8988T (cell line): ENCODE data around the gene STK24.

ENCODE experiments used
- DNase-seq: peaks from one replicate; pipeline ENCODE4 v3.0.0; 2011

The STK24 gene

DNA sequence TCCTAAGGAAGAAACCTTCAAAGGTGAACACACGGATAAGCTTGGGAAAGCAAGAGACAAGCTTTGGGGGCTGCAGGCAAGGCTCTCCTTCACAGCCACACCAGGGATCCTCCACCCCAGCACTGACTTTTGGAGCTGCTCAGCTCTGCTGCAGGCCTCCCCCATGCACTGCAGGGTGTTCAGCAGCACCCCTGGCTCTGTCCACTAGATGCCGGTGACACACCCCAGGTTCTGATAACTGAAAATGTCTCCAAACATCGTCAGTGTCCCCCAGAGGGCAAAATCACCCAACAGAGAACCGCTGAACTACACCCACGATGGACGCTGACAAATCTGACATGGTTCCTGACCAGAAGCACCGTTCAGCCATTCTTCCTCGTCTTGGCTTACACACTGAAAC, 90.5 kb downstream of the STK24 start:
- DNase-seq = no peak

DNA sequence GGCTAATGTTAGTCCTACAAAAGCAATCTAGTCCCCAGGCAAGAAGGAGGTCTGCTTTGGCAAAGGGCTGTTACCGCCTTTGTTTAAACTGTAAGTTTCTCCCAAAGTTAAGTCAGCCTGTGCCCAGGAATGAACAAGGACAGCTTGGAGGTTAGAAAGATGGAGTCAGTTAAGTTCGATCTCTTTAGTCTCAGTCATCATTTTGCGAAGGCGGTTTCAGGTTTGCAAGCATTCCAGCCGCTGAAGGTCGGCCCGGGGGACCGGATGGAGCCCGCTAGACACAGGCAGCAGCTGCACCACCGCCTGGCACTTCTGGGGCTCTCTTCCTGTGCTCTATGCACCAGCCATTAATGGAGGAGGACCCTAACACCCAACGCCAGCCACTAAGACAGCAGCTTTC, 91.3 kb downstream of the STK24 start:
- DNase-seq = no peak

DNA sequence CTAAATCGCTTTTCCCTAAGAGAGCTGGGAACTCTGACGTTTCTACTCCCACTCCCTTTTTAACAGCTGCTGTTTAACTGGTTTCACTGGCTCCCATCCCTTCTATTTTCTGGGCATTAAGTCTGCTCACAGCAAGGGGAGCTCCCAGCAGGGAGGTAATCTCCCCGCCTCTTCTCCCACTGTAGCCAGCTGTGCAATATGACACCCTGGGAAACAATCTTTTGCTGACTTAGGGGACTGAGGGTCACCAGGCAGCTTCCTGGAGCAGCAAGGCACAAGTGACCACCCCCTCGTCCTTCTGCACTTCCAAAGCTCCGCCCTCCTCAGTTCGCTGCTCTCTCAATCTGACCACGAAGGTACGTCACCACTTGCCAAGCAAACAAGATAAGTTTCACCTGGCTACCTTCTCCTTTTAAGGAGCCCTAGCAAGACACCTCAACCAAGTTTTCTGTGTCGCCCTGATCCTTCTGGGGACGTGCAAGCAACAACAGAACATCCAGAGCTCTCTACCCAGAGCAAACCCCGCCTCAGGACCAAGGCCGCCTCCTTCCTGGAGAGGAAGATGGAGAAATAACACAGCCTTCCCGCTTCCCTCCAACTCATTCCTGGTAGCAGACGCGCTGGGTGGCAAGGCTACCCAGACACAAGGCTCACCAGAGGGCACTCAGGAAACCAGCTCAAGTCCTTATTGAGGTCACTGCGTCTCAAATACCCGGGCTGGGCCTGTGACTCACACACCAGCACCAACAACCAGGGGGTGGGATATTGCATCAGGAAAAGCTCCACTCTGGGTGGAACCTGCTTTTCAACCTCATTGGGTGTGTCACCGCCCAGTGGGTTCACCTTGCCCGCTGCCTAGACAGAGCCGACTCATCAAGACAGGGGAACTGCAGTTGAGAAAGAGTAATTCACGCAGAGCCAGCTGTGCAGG, 92.4 kb downstream of the STK24 start:
- DNase-seq = peak; percentile 70

DNA sequence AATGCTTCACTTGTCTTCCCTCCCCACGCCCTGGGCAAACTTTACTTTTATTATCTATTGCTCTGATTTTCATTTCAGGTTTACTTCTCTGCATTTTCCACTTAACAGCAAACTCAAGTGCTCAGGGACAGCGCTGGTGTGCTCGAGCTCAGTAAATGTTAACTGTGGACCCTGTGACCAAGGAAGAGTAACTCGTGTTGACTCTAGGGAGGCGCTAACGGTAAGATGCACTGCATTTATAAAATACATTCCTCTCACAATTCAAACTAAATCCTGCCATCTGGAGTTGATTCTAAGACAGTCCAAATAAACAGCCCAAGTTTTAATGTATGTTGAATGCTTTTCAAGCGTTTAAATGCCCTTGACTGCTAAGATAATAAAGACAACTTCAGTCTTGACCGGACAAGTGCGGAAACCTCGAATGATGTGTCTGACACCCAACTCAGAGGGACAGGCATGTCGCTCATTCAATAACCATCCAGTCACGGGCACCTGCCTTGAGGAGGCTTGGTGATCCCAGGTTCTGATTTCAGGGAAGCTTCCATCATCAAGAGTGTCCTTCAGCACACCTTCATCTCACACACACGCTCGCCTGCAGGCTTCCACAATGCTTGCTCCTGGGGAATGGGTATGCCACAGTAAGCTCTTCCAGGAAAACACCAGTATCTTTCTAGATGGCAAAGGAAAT, 93.2 kb downstream of the STK24 start:
- DNase-seq = no peak

DNA sequence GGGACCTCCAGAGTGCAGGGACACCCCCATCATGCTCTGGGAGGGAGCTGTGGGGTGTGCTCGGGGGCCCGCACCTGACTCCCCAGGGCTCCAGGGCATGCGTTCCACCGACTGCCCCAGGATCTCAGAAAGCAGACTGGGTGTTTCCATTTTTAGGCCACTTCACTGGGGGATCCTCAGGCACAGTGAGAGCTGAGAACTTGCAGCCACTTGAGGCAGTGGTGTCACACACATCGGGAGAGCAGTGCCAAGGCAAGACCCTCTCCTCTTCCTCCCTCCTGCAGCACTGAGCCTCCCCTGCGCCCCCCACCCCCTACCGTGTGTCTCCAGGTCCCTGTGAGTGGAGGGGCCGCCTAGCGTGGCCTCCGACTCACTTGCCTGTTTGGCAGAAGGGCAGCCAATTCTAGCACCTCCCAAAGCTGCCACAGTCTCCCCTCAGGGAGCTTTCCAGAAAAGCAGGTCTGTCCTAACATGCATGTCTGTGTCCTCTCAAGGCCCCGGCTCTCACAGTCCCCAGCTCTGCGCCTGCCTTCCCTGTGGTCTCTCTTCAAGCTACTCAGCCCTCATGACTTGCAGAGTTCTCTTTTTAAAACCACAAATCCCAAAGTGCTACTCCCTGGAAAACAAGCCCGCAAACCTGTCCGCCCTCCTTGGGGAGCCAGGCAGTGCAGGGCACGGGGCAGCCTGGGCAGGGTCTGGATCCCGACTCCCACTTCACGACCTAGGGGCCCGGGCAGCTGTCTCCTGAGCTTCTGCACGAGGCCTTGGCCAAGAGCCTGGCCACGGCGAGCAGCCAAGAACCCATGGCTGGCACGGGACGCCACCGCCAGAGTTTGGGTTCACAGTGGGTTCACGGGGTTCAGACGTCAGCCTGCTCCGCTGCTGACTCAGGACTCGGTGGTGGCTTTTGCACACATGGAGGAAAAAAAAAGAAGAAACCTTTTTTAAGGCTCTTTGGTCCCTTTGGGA, 94.1 kb downstream of the STK24 start:
- no peak for DNase-seq

DNA sequence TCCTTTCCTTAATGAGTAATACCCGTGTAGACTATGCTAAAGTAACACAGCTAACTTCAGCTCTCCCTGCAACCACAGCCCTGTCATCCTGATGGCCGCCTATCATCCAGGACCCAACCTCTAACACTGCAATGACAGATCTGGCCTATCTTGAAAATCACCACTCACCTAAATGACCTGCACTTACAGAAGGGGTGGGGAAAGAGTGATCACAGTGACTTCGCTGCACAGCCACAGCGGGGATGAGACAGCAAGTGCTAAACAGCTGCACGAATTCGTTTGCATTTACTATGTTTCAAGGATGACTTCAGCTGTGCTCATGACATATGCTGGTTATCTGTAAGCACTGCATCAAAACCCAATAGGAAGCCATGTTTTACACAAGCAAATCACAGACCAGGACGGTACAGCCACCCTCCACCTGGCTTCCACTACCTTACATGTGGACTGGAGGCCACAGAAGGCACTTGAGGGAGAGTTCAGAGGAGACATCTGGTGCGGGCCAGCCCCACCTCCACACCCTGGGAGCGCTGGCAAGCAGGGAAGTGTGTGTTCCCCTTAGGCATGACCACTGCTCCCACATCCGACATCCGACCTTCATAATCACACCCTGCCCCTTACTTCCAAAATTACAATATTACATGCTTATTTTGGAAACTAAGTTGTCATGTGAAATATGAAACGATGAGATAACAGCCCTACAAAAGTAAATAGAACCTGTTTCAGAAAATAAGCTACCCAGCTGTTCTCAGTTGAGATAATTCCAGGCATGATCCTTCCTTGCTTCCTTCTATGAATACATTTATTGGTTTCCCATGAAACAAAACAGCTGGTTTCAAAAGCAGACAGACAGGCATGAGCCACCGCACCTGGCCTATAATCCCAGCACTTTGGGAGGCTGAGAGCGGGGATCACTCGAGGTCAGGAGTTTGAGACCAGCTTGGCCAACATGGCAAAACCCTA, 95.7 kb downstream of the STK24 start:
- DNase-seq = no peak

DNA sequence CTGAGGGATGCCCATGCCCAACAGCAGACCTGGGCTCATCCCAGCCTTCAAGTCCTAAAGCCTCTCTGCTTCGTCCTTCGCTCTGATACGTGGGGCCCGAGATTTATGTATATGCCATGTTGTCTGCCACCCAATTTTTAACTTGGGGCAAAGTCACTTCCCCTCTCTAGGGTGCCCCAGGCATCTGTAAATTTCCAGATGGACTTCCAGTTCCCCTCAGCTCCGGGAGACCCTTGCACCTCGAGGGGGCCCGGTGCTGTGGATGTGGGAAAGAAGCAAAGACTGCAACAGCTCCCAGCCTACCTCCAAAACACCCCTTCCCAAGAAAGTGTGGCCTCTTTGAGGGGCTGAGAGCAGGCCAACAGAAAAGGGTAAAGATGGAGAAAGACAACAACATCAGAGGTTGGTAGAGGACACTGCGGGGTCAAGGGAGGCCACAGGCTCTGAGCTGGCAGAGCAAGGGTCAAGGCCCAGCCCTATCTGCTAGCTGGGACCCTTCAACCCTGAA, 97.4 kb downstream of the STK24 start:
- DNase-seq = no peak

DNA sequence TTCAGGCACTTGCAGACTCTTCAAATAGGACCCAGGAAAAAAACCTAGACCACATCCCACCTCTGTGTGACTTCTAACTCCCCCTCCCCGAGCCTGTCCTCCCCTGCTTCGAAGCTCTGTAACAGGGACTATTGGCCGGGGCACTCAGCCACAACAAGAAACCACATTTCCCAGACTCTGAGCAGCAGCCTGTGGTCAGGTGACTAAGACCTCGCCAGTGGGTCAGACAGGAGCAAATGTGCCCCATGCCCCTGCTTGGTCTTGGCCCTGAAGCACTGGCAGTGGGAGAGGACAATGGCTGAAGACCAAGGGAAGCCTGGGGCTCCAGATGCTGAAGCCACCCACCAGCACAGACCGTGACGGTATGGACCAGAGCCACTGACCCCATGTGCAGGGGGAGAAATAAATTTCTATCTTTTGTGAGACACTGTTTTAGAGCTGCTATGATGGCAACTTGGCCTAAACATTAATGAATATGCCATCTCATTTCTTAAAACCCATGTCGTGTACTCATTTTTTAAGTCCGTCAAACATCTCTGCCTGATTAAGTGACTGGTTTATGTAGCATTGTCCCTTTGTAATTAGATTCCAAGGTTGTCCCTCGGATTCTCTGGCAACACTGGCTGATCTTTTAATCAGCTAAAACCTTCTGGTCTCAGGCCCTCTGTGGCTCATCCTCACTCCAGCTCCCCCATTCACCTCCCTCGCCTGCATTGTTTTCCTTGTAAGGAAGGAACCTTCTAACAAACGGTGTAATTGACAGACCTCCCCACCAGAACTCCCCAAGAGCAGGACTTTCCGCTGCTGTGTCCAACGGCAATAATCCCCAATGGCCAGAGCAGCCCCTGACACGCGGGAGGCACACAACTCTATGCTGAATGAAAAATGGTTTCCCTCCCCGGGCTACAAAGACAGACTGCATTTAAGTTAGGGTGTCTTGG, 98.4 kb downstream of the STK24 start:
- DNase-seq = no peak

DNA sequence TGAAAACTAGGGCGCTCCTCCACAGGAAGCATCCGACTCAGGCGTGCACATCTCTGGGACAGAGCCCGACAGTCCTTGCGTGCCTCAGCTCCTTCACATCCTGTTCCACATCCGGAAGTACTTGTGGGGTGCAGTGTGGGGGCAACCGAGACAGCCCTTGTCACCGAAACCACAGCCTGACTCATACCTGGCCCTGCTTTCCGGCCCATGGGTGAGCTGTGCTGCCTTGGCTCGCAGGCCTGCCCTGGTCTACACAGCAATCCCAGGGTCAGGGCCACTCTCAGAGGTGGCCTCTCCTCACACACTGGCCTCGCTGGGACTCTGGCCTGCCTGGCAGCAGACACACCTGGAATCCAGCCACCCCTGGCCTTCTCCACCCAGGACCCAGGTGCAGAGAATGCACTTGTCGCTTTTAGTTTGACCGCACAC, 100.4 kb downstream of the STK24 start:
- peak; percentile 75 for DNase-seq

DNA sequence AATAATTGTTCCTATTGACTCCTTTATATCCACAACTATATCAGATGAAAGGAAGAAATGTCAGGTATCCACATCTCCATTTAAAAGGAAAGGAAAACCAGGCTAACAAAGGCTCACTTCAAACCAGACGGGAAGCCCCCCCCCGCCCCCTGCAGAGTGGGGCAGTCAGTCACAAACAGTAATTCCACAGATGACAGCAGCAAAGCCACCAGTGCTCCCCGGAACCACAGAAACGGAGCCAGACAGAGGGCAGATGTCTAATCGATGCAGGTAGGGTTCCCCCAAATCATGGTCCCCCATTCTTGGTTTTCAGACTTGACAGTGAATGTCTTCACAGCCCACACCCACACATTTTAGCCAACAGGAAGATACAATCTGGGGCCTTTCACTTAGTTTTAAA, 100.8 kb downstream of the STK24 start:
- DNase-seq = no peak

DNA sequence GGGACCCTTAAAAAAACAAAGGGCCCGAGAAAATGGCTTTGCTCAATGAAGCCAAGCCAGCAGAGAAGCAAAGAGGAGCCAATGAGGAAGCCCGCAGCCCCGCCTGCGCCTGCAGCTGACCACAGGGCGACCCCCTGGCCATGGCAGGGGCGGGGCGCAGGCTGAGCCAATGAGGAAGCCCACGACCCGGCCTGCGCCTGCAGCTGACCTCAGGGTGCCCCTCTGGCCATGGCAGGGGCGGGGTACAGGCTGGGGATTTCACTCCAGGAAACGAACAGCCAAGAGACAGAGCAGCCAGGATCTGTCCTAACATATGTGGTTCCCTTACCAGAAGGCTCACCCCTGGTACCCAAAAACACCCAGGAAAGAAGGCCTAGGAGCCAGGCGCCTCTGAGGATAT, 101.4 kb downstream of the STK24 start:
- DNase-seq = no peak

DNA sequence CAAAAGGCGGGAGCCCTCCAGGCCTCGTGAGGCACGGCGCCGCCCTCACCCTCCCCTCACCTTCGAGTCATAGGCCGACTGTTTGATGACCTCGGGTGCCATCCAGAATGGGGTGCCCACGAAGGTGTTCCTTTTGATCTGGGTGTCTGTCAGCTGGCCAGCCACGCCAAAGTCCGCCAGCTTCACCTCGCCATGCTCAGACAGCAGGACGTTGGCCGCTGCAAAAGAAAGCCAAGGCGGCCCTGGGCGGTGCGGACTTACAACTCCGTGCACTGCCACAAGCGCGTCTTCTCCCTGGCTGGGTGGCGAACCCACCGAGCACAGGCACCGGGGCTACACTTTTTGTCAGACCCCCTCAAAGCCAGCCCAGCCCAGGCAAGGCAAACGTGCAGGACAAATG, 102.1 kb downstream of the STK24 start:
- no peak for DNase-seq

DNA sequence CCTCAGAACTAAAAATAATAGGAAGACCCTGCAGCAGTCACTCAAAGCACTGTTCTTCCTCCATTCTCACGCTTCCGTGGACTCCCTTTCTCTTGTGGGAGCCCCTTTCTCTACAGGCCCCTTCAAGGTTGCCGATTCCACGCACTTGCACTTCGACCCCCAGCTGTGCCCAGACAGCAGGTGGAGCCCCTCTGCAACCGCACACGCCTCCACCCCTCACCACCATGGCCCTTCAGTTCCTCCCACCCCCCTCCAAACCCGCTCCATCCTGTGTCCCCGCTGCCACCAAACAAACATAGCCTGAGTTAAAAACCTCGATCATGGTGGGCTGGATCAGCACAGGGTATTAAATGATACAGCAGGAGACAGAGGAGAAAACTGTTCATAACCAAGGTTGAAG, 102.6 kb downstream of the STK24 start:
- no peak for DNase-seq

DNA sequence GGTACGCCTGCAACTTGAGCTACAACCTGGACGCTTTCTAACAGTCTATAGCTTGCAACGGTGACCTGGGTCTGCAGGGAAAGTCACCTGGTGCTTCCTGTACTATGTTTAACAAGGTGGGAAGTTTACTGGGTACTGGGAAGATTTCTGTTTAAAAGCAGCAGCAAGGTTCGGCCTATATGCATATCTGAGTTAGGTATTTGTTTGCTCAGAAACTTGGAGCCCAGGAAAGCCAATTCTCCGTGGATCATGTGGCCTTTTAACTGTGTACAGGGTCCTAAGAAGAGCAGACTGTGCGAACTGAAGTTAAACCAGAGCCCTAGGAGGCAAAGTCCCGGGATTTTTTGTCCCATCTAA, 103.1 kb downstream of the STK24 start:
- DNase-seq = no peak

DNA sequence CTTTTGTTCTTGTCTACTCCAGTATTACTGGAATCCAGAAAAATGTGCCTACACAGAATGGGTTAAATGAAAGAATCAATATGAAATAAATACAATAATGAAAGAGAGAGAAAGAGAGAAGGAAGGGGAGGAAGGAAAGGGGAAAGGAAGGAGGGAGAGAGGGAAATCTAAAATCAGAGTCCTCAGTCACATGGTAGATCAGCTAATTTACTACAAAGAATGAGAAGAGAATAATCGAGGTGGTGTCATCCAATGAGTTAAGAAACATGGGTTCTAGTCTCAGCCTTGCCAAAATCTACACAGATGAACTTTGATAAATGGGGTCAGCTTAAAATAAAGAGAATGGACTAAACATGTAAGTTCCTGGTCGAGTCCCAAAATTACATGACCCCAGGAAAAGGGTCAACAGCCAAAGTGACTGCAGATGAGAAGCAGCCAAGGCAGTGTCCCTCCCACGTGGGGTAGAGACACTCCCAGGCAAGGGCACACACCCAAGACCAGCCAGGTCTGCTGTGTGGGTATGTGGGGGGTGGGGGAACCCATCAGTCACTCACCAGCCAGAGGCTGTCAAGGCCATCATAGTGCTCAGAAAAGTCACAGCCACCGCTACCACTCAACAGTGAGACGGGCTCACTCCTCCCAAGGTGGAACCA, 103.6 kb downstream of the STK24 start:
- DNase-seq = no peak

DNA sequence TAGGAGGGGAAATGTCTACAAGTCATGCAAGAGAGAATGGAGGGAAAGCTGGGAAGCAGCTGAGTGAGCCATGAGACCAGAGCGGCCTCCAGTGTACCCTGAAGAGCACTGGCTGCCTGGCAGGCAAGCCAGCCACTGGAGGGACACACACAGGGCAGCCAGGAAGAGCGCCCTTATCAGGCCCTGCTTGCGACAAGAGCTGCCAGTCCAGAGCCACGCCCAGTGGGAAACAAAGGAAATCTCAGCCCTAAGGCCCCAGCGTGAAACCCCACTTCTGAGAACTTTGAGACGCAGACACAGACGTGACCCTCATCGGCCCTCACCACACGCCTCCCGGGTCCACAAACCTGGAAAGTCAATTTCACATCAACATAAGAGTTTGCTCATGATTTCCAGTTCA, 105.0 kb downstream of the STK24 start:
- DNase-seq = no peak

DNA sequence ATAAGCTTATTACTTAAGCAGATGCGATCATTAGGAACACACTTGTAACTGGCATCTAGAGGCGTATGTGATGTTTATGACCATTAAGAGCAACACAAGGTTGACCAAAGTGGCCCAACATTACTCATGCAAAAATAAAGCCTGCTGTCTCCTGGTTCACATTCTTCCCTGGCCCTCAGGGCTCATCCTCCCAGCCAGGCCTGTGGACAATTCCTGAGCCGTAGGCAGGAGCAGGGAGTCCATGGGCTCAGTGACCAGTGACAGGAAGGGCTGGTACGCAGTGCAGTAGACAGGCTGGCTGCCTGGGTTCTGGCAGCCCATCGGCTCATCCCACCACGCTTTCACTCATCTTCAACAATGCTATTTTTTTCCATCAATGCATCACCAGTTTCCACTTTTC, 106.0 kb downstream of the STK24 start:
- DNase-seq = no peak

DNA sequence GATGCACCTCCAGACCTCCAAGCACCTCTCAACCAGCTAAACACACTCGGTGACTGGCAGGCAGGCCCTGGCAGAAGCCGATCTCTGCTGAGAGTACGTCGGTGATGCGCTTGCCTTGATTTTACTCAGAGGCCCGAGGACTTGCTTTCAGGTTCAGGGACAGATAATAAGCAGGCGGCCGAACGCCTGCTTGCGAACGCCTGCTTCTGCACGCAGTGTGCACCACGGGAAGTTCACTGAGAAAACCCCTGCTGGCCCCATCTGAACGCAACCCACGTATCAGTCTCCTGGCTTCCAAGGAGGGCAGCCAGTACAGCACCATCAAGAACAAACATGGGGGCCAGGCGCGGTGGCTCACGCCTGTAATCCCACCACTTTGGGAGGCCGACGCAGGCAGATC, 108.0 kb downstream of the STK24 start:
- no peak for DNase-seq

DNA sequence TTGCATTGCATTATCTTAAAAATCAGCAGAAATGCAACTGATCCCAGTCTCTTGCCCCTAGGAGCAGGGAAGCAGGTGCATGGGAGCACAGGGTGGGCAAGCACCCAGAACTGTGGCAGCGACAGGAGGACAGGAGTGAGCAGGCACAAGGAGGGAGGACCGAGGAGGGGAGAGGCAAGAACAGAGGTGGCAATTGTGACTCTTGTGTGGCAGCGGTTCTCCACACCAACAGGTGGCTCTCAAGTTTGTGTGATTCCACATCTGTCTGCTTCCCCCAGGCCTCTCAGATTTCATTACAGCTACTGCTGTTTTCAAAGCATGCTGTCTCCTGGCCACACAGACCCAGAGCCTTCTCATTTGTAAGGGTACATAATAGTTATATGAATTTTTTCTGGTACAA, 108.5 kb downstream of the STK24 start:
- no peak for DNase-seq
